HG03460 (cell line): ENCODE measurements around the gene CCL16.

Experiments used
- ATAC-seq: cut with Tn5 transposase; IDR thresholded peaks from one replicate; pipeline ENCODE4 v1.9.1; 2021; ENCODE audit not compliant: unreplicated experiment

The CCL16 gene

GRCh38 chr17:35986643-35987042, 5.3 kb upstream of the CCL16 start, which contains the start of gene CCL14:
CCL14 (minus strand) TSS chr17:35986729; CDS start chr17:35986649, 80 bp downstream.
- no peak for ATAC-seq

- no peak for ATAC-seq
Measured at GRCh38 chr17:35984140-35984539, 2.8 kb upstream of the CCL16 start.

- no peak for ATAC-seq
Measured at GRCh38 chr17:35982409-35983191, 1.3 kb upstream of the CCL16 start.

GRCh38 chr17:35981908-35982330, 622 bp upstream of the CCL16 start:
- ATAC-seq = no peak

GRCh38 chr17:35978346-35978745, 3.0 kb downstream of the CCL16 start:
- ATAC-seq = no peak

- no peak for ATAC-seq
Measured at GRCh38 chr17:35977509-35977908, 3.8 kb downstream of the CCL16 start.

- ATAC-seq = no peak
Measured at GRCh38 chr17:35973333-35974260, 7.7 kb downstream of the CCL16 start.

GRCh38 chr17:35972945-35973332, 8.4 kb downstream of the CCL16 start:
- ATAC-seq = no peak

GRCh38 chr17:35972535-35972934, 8.8 kb downstream of the CCL16 start:
- no peak for ATAC-seq

GRCh38 chr17:35972066-35972465, 9.2 kb downstream of the CCL16 start:
- ATAC-seq = no peak

GRCh38 chr17:35969558-35970380, 11.5 kb downstream of the CCL16 start:
- no peak for ATAC-seq

GRCh38 chr17:35968520-35969054, 12.7 kb downstream of the CCL16 start:
- no peak for ATAC-seq

- no peak for ATAC-seq
Measured at GRCh38 chr17:35965272-35965671, 16.0 kb downstream of the CCL16 start.

- ATAC-seq = no peak
Measured at GRCh38 chr17:35963663-35964062, 17.6 kb downstream of the CCL16 start.

- no peak for ATAC-seq
Measured at GRCh38 chr17:35953720-35954119, 27.6 kb downstream of the CCL16 start.

- no peak for ATAC-seq
Measured at GRCh38 chr17:35949401-35949800, 31.9 kb downstream of the CCL16 start.

- ATAC-seq = no peak
Measured at GRCh38 chr17:35948092-35948491, 33.2 kb downstream of the CCL16 start.

- no peak for ATAC-seq
Measured at GRCh38 chr17:35947156-35947585, 34.1 kb downstream of the CCL16 start.

- ATAC-seq = no peak
Measured at GRCh38 chr17:35944151-35944550, 37.1 kb downstream of the CCL16 start.

GRCh38 chr17:35943537-35943936, 37.8 kb downstream of the CCL16 start, which contains the start of gene LYZL6:
LYZL6 (minus strand) TSS chr17:35943713; CDS start chr17:35939356, 4,357 bp downstream.
- no peak for ATAC-seq
